T-helper 17 cell (primary cell): Measurements from ENCODE around the gene C4orf33. TPM values are rescaled to one million over a fixed set of nuclear protein-coding genes. Genes with fewer than 3 reads are reported as not detected.
A peak's percentile ranks its signal among the peaks of the same experiment; 100 is the strongest.

Source experiments
- ATAC-seq: fragments of 150-1000 bp; cut with Tn5 transposase; 2 replicates; pipeline ENCODE4 v1.10.0; 2021; ENCODE audit warnings: mild to moderate bottlenecking, moderate library complexity
- DNase-seq, 3 donors: peaks; one replicate each; pipeline versions ENCODE4 v3.0.0 to v3.0.0-alpha.2; 2020 to 2021
- H3K9me3 ChIP-seq: one replicate; pipeline ENCODE4 v1.7.0; 2013; ENCODE audit warnings: low read length, mild to moderate bottlenecking; ENCODE audit not compliant: control insufficient read depth, poor library complexity, severe bottlenecking
- H3K27ac Mint-ChIP-seq: one replicate; pipeline ENCODE4 v1.8.0; 2022; ENCODE audit warnings: mild to moderate bottlenecking, moderate library complexity, mixed read lengths
- H3K27me3 Mint-ChIP-seq: one replicate; pipeline ENCODE4 v1.8.0; 2022; ENCODE audit warnings: mixed read lengths
- H3K36me3 Mint-ChIP-seq: one replicate; pipeline ENCODE4 v1.8.0; 2022; ENCODE audit warnings: low read depth, mixed read lengths
- H3K4me1 Mint-ChIP-seq: one replicate; pipeline ENCODE4 v1.8.0; 2022; ENCODE audit warnings: mild to moderate bottlenecking, mixed read lengths
- H3K4me3 Mint-ChIP-seq: one replicate; pipeline ENCODE4 v1.8.0; 2022; ENCODE audit warnings: mild to moderate bottlenecking, moderate library complexity, mixed read lengths
- total RNA-seq, 4 donors: library from RNA in 2 of 4; stranded (reverse) in 2 of 4; gene quantifications; one replicate each; pipeline ENCODE4 v1.2.3 and lab custom pipeline; 2022 to 2026

Gene C4orf33
- total RNA-seq, 2 donors from 2014 or later: 8.4 to 12.1 TPM

GRCh38 chr4:129140521-129140920 is 44.6 kb downstream of the C4orf33 start:
- ATAC-seq (no peak), DNase-seq (no peak)
- Mint-ChIP-seq H3K4me1 (no peaks in the 10 kb centered on the region), H3K36me3 (no peaks in the 10 kb centered on the region), H3K27ac (no peak overlapping the region), H3K4me3 (no peak overlapping the region), H3K27me3 (peaks cover 11% of the 10 kb centered on the region)
- H3K9me3 ChIP-seq: no peaks in the 10 kb centered on the region

- H3K27me3 Mint-ChIP-seq: peaks cover 18% of the 10 kb centered on the region
- no peak for ATAC-seq
- no peaks in the 10 kb centered on the region for H3K36me3 Mint-ChIP-seq
- H3K4me3 Mint-ChIP-seq: no peak overlapping the region
- no peaks in the 10 kb centered on the region for H3K9me3 ChIP-seq
- no peak for DNase-seq
- H3K27ac Mint-ChIP-seq: no peak overlapping the region
- H3K4me1 Mint-ChIP-seq: no peaks in the 10 kb centered on the region
Measured at GRCh38 chr4:129143359-129143758, 47.4 kb downstream of the C4orf33 start.

GRCh38 chr4:129144755-129145206 is 48.8 kb downstream of the C4orf33 start:
- Mint-ChIP-seq H3K4me3 (no peak overlapping the region), H3K4me1 (no peaks in the 10 kb centered on the region), H3K27me3 (peaks cover 31% of the 10 kb centered on the region), H3K36me3 (peaks cover 2% of the 10 kb centered on the region), H3K27ac (no peak overlapping the region)
- ATAC-seq (no peak), DNase-seq (no peak)
- H3K9me3 ChIP-seq: no peaks in the 10 kb centered on the region

GRCh38 chr4:129145222-129145730 is 49.3 kb downstream of the C4orf33 start:
- H3K9me3 ChIP-seq: no peaks in the 10 kb centered on the region
- Mint-ChIP-seq H3K27ac (no peak overlapping the region), H3K36me3 (peaks cover 2% of the 10 kb centered on the region), H3K4me1 (no peaks in the 10 kb centered on the region), H3K4me3 (no peak overlapping the region), H3K27me3 (peaks cover 36% of the 10 kb centered on the region)
- DNase-seq: no peak
- no peak for ATAC-seq

- H3K4me1 Mint-ChIP-seq: no peaks in the 10 kb centered on the region
- no peaks in the 10 kb centered on the region for H3K9me3 ChIP-seq
Measured at GRCh38 chr4:129146639-129147038, 50.7 kb downstream of the C4orf33 start.

GRCh38 chr4:129148892-129149291 is 52.9 kb downstream of the C4orf33 start:
- H3K36me3 Mint-ChIP-seq: peaks cover 2% of the 10 kb centered on the region
- H3K27me3 Mint-ChIP-seq: peaks cover 49% of the 10 kb centered on the region
- DNase-seq: no peak
- no peak for ATAC-seq
- no peak overlapping the region for H3K4me3 Mint-ChIP-seq
- H3K9me3 ChIP-seq: no peaks in the 10 kb centered on the region
- no peaks in the 10 kb centered on the region for H3K4me1 Mint-ChIP-seq
- H3K27ac Mint-ChIP-seq: no peak overlapping the region

More at GRCh38 chr4:129146639-129147038, 50.7 kb downstream of the C4orf33 start:
- ATAC-seq (no peak), DNase-seq (no peak)
- Mint-ChIP-seq H3K36me3 (peaks cover 2% of the 10 kb centered on the region), H3K4me3 (no peak overlapping the region), H3K27me3 (peaks cover 38% of the 10 kb centered on the region), H3K27ac (no peak overlapping the region)

- Mint-ChIP-seq H3K27ac (peak overlapping the region; percentile 29), H3K27me3 (peaks cover 50% of the 10 kb centered on the region), H3K4me1 (no peaks in the 10 kb centered on the region), H3K36me3 (peaks cover 2% of the 10 kb centered on the region), H3K4me3 (no peak overlapping the region)
- no peaks in the 10 kb centered on the region for H3K9me3 ChIP-seq
- no peak for ATAC-seq
- DNase-seq: no peak
Measured at GRCh38 chr4:129149906-129150305, 54.0 kb downstream of the C4orf33 start.

- no peak for ATAC-seq
- DNase-seq: no peak
- H3K36me3 Mint-ChIP-seq: peaks cover 2% of the 10 kb centered on the region
- H3K4me3 Mint-ChIP-seq: no peak overlapping the region
- no peaks in the 10 kb centered on the region for H3K4me1 Mint-ChIP-seq
- no peak overlapping the region for H3K27ac Mint-ChIP-seq
- H3K27me3 Mint-ChIP-seq: peaks cover 38% of the 10 kb centered on the region
- H3K9me3 ChIP-seq: no peaks in the 10 kb centered on the region
Measured at GRCh38 chr4:129152350-129152749, 56.4 kb downstream of the C4orf33 start.

- H3K27me3 Mint-ChIP-seq: peaks cover 36% of the 10 kb centered on the region
Measured at GRCh38 chr4:129153700-129154099, 57.7 kb downstream of the C4orf33 start.

GRCh38 chr4:129162450-129162849 is 66.5 kb downstream of the C4orf33 start:
- Mint-ChIP-seq H3K4me3 (no peak overlapping the region), H3K36me3 (no peaks in the 10 kb centered on the region), H3K4me1 (no peaks in the 10 kb centered on the region), H3K27ac (no peak overlapping the region), H3K27me3 (peaks cover 27% of the 10 kb centered on the region)
- ATAC-seq (no peak), DNase-seq (no peak)
- no peaks in the 10 kb centered on the region for H3K9me3 ChIP-seq

More at GRCh38 chr4:129153700-129154099, 57.7 kb downstream of the C4orf33 start:
- no peaks in the 10 kb centered on the region for H3K9me3 ChIP-seq
- Mint-ChIP-seq H3K36me3 (peaks cover under 1% of the 10 kb centered on the region), H3K4me3 (no peak overlapping the region), H3K4me1 (no peaks in the 10 kb centered on the region), H3K27ac (no peak overlapping the region)
- ATAC-seq: no peak
- DNase-seq: no peak

- peaks cover 37% of the 10 kb centered on the region for H3K27me3 Mint-ChIP-seq
- no peak overlapping the region for H3K4me3 Mint-ChIP-seq
Measured at GRCh38 chr4:129163427-129163826, 67.5 kb downstream of the C4orf33 start.

GRCh38 chr4:129164243-129164642 is 68.3 kb downstream of the C4orf33 start:
- DNase-seq (no peak), ATAC-seq (no peak)
- Mint-ChIP-seq H3K36me3 (no peaks in the 10 kb centered on the region), H3K27me3 (peaks cover 45% of the 10 kb centered on the region), H3K27ac (no peak overlapping the region), H3K4me1 (no peaks in the 10 kb centered on the region), H3K4me3 (no peak overlapping the region)
- no peaks in the 10 kb centered on the region for H3K9me3 ChIP-seq

More at GRCh38 chr4:129163427-129163826, 67.5 kb downstream of the C4orf33 start:
- no peaks in the 10 kb centered on the region for H3K9me3 ChIP-seq
- ATAC-seq: no peak
- no peak for DNase-seq
- no peaks in the 10 kb centered on the region for H3K36me3 Mint-ChIP-seq
- no peak overlapping the region for H3K27ac Mint-ChIP-seq
- H3K4me1 Mint-ChIP-seq: no peaks in the 10 kb centered on the region
